ENCODE data around the gene OR9I1.

OR9I1 gene, protein sequence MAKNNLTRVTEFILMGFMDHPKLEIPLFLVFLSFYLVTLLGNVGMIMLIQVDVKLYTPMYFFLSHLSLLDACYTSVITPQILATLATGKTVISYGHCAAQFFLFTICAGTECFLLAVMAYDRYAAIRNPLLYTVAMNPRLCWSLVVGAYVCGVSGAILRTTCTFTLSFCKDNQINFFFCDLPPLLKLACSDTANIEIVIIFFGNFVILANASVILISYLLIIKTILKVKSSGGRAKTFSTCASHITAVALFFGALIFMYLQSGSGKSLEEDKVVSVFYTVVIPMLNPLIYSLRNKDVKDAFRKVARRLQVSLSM

DNA sequence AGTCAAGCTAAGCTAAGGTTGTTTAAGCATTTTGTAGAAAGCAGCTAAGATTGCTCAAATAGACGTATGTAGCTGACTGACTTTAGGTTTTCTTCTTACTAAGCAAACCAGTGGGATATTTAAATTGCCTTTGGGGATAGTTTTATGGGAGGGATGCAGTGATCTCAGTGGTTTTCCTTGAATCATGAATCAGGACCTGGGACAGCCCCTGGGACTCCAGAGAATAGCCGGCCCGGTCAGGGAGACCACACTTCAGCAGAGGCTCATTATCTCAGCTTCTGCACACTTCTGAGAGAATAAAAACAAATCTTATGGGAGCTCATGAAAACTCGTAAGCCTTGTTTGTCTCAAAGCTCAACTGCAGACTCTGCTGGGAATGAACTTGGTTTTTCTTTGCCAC is at the start of gene OR9I1:
Gene OR9I1, minus strand, starts transcription at position 62 of the 400 bp plus-strand sequence. CDS start 6,086 bp downstream, outside the sequence.
- no peak for DNase-seq (ENCODE audit: low spot score)

DNA sequence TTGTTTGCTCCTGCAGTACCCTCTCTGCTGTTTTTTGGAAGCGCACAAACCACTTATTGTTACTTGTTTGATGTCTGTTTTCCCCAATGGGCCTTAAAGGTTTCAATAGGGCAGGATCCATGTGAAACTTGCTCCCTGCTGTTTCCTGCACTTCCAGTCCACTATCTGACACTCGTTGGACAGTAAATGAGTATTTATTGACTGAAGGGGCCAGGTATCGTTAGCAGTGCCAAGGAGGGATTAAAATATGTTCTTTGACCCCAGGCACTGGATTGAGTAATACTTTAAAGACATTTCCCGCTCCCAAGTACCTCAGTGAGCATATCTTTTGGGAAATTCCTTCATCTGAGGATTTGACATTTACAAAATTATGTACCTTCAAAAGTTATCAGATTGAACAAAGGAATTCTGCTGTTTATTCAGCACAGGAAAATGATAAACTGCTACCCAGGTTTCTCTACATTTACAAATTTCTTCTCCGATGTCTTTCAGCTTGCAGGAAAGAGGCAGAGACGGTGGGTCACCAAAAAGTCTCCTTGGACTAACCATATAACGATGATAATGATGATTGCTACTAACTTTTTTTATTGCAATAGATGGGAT is 40.3 kb upstream of the OR9I1 start:
- DNase-seq (ENCODE audit: low spot score), result no peak

DNA sequence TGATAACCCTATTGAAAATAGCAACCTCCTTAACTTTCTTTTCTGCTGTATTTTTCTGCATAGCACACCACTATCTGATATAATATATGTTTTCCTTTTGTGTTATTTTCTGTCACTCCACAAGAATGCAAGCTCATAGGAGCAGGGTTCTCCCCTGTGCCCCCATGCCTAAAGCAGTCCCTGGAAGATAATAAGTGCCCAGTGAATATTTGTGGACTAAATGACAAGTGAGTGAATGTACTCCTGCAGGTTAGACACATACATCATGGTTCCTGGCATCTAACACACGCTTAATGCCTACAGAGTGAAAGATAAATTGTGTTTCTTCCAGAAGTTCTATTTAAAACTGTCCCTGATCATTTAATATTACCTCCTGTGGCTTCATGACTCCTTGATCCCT is 39.7 kb upstream of the OR9I1 start:
- no peak for DNase-seq (ENCODE audit: low spot score)

DNA sequence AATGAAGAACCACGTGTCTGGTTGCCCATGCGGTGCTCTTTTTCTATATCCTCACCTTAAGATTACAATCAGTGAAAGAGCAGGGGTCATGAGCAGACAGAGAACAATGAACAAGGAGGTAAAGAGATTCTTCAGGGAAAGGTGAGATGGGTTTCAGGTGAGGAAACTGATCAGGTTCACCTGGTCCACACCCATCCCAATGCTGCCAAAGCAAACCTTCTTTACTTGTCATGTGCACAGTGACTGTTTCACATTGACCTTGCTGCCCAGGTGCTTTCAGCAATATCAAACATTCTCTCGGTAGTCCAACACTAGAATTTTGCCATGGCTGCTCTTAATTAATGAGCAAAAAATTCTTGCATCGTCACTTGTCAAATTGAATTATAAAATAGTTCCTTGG is 39.1 kb upstream of the OR9I1 start:
- DNase-seq (ENCODE audit: low spot score), result no peak

DNA sequence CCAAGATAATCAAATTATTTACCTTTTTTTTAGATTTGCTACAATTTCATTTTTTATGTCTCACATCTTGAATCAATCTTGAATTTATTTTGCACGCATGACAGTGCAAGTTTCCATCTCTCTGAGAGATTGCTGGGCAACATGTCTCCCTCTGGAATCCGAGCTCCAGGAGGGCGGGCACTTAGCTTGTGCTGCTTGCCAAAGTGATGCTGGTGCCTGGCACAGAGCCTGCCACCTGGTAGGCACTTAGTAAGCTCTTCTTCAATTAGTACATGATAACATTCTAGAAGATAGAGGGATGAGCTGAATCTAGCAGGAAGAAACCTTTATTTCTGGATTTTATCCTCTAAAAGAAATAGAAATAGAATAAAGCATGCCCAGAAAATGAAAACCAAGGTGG is 27.5 kb upstream of the OR9I1 start:
- no peak for DNase-seq (ENCODE audit: low spot score)

DNA sequence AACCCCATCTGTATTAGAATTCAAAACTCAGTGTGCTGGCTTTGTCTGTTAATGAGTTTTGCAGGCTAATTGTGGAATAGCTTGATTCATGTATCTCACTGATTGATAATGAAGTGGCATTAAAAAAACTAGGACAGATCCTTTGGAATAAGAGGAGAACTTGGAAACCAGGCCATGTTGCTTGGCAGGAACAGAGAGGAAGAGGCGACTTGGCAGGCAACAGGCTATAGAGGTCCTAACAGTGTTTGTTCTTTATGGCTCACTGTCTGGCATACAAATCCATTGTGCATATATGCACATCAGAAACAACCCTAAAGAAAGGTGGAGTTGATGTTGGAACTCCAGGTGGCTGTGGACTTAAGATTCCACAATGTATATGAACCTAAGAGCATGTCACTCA is 17.4 kb upstream of the OR9I1 start:
- no peak for DNase-seq (ENCODE audit: low spot score)

DNA sequence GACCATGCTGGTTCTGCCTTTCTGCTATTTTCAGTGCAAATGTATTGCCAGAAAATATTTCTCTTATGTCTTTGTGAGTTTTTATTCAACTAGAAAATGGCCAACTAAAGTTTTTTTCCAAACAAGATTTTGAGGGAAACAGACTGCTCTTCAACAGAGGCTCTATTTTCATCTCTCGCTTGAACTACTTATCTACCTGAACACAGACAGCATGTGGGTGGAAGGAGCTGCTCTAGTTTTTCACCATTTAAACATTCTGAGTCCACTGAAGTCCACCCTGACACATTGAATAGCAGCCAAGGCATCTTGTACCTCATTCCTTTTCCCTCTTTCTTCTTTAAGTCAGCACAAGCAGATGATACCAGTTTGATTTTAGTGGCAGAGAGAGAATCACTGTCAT is 9.8 kb upstream of the OR9I1 start:
- DNase-seq (ENCODE audit: low spot score), result no peak

DNA sequence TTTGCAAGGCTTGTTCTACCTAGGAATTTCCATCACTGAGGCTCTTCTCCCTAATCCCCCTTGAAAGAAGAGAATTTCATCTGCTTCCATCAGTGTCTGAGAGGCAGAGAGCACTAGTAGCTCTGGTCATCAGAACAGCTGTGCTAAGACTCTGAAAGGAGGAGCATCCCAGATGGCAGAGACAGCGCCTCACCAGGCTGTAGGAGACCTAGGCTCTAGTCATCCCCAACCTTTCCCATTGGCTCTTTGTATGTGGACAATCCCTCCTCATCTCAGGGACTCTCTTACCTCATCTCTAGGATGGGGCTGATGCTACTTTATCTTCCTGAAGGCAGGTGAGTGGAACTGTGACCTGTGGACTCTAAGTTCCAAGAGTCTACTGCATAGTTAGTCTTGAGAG is 8.8 kb upstream of the OR9I1 start:
- DNase-seq (ENCODE audit: low spot score), result no peak

DNA sequence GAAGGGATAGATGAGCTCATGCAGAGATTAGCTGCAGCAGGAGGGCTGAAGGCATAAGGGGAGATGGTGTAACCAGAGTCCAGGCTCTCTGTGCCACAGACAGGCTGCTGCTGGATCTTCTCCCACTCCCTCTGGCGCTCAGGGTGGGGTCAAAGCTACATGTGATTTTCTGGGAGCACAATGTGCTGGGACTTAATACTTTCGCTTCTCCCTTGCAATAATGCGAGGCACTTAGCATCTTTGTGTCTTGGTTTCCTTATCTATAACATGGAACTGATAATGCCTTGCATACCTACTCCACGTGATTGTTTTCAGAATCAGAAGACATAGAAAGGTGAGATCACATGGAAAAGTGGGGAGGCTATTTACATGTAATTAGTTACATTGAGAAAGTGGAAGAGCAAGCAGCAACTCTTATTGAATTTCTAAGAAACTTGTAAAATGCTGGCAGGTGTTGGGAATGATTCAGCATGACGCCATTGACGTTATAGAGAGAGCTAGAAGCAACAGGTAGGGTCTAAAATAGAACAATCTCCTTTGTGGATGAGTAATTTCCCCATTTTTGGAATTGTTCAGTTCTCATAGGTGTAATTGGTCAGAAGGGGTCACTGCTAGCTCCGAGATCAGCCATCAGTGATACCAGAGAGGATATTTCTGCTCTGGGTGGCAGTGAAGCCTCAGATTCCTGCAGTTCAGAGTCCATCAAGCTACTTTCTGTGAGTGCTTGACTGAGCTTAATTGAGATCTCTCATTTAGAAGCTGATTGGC is 8.2 kb upstream of the OR9I1 start:
- no peak for DNase-seq (ENCODE audit: low spot score)

DNA sequence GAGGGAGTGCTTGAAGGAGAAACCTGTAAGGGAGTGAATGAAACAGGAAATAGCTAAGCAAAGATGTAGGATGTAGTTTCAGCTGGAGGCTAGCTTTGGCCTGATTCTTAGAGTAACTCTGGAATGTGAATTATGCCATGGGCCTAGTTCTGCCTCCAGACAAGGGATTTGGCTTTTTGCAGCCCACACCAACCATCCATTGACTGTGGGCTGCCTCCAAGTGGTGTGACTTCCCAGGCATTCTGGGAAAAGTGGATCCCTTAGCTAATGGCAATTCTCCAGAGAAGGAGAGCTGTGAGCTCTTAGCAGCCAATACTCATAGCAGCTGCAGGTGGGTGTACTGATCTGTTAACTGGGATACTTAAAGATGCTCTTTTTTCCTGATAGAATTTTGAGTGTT is 2.0 kb upstream of the OR9I1 start:
- DNase-seq (ENCODE audit: low spot score), result no peak

DNA sequence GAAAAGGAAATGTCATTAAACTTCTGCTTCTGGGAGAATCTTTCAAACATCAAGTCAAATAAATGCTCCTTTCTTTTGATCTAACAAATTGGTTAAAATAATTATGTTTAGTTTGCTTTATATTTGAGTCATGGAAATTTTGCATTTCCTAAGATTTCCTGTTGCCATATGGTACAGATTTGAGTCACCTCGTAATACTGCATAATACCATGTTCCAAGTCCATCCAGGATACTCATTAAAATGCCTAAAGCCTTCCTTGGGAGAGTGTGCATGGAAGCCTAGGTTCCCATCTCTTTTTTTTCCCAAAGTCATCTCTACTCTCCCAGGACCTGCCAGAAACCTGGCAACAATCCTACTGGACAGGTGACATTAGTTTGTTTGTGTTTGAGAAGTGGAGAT is 4.2 kb downstream of the OR9I1 start:
- no peak for DNase-seq (ENCODE audit: low spot score)

DNA sequence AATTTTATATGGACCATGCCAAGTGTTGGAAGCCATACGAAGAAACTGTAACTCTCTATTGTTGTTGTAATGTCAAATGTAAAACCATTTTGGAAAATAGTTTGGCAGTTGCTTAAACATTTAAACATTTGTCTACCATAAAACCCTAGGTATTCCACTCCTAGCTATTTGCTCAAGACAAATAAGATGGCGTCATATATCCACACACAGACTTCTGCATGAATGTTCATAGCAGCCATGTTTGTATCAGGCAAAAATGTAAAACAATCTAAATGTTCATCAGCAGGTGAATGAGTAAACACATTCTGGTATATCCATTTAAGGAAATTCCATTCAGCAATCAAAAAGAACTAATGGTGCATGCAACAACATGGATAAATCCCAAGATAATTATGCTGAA is 27.9 kb downstream of the OR9I1 start:
- no peak for DNase-seq (ENCODE audit: low spot score)

DNA sequence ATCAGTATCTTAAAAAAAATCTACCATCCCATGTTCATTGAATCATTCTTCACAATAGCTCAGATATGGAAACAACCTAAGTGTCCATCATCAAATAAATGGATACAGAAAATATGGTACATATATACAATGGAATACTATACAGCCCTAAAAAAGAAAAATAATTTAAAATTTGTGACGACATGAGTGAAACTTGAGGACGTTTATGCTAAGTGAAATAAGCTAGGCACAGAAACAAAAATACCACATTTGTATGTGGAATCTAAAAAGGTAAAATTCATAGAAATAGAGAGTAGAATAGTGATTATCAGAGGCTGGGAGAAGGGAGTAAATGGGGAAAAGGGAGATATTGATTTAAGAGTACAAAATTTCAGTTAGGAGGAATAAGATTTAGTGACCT is 38.8 kb downstream of the OR9I1 start:
- DNase-seq (ENCODE audit: low spot score), result no peak

DNA sequence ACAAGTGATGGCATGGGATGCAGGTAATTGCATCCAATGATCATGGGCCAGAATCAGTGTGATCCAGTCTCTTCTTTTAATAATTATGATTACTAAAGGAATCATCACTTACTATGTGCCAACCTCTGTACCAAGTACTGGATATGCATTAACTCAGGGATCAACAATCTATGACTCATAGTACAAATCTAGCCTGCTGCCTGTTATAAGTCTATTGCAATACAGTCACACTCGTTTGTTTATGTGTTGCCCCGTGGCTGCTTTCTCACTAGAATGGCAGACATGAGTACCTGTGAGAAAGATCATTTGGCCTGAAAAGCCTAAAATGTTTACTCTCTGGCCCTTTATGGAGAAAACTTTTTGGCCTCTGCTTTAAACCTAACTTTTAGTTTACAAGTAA is 49.5 kb downstream of the OR9I1 start:
- no peak for DNase-seq (ENCODE audit: low spot score)

DNA sequence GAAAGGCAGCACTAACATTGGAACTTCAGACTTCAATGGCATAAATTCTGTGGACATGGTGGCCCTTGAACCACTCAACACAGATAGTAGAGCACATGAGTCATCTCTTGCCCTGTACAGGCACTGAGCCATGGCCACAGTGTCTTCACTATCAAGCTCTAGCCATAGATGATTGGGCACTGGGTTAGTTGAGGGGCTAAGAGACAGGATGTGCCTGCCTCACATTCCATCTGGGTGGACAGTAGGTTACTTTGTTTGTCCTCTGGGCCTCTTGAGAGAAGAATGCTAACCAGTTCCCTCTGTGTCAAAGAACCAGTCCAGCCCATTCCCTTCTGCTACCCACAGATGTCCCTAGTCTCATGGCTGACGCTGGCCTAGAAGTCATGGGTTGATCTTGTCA is 54.7 kb downstream of the OR9I1 start:
- no peak for DNase-seq (ENCODE audit: low spot score)

DNA sequence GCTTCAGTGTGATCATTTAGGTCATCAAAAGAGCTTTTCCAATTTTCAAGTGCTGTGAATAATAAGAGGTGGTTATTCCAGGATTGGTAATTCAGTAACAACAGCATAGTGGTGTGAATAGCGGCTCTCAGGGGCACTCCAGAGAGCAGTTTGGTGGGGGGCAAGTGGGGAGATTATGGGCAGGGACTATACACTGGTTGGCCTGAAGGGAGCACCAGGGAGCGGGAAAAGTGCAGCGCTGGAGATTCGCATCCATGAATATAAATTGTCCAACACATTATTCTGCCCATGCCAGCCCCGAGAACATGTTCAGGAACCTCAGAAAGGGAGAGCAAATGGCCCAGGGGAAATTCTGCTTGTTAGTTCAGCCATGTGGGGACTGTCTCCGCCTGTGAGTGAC is 56.7 kb downstream of the OR9I1 start:
- DNase-seq (ENCODE audit: low spot score), result no peak

DNA sequence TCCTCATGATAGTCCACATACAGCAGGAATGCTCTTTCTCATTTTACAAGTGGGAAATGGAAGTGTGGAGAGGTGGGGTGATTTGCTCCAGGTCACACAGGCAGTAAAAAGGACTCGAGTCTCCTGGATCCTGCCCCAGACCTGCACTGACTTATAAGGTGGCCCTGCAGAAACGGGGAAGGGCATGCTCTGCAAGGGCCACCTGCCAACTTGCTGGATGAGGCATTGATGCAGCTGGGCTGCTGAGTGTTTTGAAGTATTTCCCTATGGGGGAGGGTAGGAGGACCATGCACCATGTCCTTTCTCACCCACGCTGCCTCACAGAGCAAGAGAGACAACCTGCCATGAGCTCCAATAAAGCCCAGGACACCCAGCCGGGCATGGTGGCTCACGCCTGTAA is 57.6 kb downstream of the OR9I1 start:
- no peak for DNase-seq (ENCODE audit: low spot score)
